ENCODE data around the gene CLDN18. TPM values are rescaled to one million over a fixed set of nuclear protein-coding genes. Genes with fewer than 3 reads are reported as not detected.

Gene CLDN18
- total RNA-seq, 1 experiment from 2014 or later: 0.13 TPM

DNA sequence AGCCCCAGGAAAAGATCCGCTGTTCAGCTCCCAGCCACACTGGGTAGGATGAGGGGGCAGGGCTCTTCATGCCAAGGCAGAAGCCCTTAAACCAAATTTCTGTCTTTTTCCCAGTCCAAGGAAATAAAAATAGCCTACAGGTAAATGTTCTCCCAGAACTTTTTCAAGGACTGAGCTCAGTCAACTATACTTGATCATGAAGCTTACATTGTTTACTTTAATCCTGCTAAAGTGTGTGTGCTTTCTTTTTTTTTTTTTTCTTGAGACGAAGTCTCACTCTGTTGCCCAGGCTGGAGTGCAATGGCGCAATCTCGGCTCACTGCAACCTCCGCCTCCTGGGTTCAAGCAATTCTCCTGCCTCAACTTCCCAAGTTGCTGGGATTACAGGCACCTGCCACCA is 17.9 kb downstream of the CLDN18 start:
- no peaks in the 10 kb centered on the region for H3K27me3 Mint-ChIP-seq (ENCODE audit: low read depth)
- CTCF ChIA-PET: no interaction called here

More for the DNA sequence above, 17.9 kb downstream of the CLDN18 start:
- no peak for TF ChIP-seq NR3C1 (CRISPR knock-in tag; conservative IDR thresholded peaks at IDR 0.05; ENCODE audit: low read depth)
- TF ChIP-seq E2F4 (CRISPR knock-in tag; IDR thresholded peaks at IDR 0.05; ENCODE audit: borderline replicate concordance, low read depth): no peak
- TF ChIP-seq SOX15 (CRISPR knock-in tag; IDR thresholded peaks at IDR 0.05): no peak
- TF ChIP-seq GTF2I (CRISPR knock-in tag; conservative IDR thresholded peaks at IDR 0.05): no peak
- no peak for TF ChIP-seq GRHL2 (CRISPR knock-in tag; IDR thresholded peaks at IDR 0.05; ENCODE audit: insufficient replicate concordance, severe bottlenecking)
- no peak for TF ChIP-seq PRRX2 (CRISPR knock-in tag; IDR thresholded peaks at IDR 0.05)
- TF ChIP-seq ZNF425 (CRISPR knock-in tag; conservative IDR thresholded peaks at IDR 0.05): no peak
- TF ChIP-seq STAT6 (CRISPR knock-in tag; conservative IDR thresholded peaks at IDR 0.05; ENCODE audit: low read depth): no peak
- TF ChIP-seq ZNF416 (CRISPR knock-in tag; IDR thresholded peaks at IDR 0.05): no peak
- TF ChIP-seq GABPB1 (CRISPR knock-in tag; IDR thresholded peaks at IDR 0.05): no peak
- TF ChIP-seq ZNF671 (CRISPR knock-in tag; IDR thresholded peaks at IDR 0.05): no peak
- no peak for TF ChIP-seq CDX4 (CRISPR knock-in tag; IDR thresholded peaks at IDR 0.05; ENCODE audit: borderline replicate concordance)
- TF ChIP-seq EMX1 (CRISPR knock-in tag; IDR thresholded peaks at IDR 0.05): no peak
- no peak for TF ChIP-seq ZNF121 (CRISPR knock-in tag; IDR thresholded peaks at IDR 0.05)
- no peak for TF ChIP-seq RORB (CRISPR knock-in tag; IDR thresholded peaks at IDR 0.05)
- TF ChIP-seq FOXP4 (CRISPR knock-in tag; IDR thresholded peaks at IDR 0.05): no peak
- TF ChIP-seq IRF2 (CRISPR knock-in tag; IDR thresholded peaks at IDR 0.05; ENCODE audit: borderline replicate concordance, low read depth): no peak
- TF ChIP-seq ATF6 (CRISPR knock-in tag; IDR thresholded peaks at IDR 0.05): no peak
- no peak for TF ChIP-seq NR1H2 (CRISPR knock-in tag; IDR thresholded peaks at IDR 0.05)
- no peak for TF ChIP-seq ATF1 (CRISPR knock-in tag; IDR thresholded peaks at IDR 0.05)
- Mint-ChIP-seq H3K4me1 (no peaks in the 10 kb centered on the region), H3K9me3 (no peaks in the 10 kb centered on the region), H3K4me3 (no peak overlapping the region), H3K36me3 (no peaks in the 10 kb centered on the region), H3K27ac (no peak overlapping the region)
- POLR2A ChIA-PET: no interaction called here
- DNase-seq (ENCODE audit: low spot score) (no peak), ATAC-seq (no peak)
